Neuronal stem cell (in vitro differentiated cells): ENCODE data around the gene MFSD2A.

Experiments
- DNase-seq: peaks from one replicate; pipeline ENCODE4 v3.0.0-alpha.2; 2013; ENCODE audit warnings: low spot score
- H2AFZ ChIP-seq: one replicate; pipeline ENCODE4 v1.6.1; 2013; ENCODE audit warnings: mild to moderate bottlenecking, low read length, inconsistent platforms
- H2AK5ac ChIP-seq: 2 replicates; pipeline ENCODE4 v1.6.1; 2013; ENCODE audit warnings: low read depth, mild to moderate bottlenecking, inconsistent platforms, low read length, moderate library complexity, mixed read lengths
- H2BK120ac ChIP-seq: 2 replicates; pipeline ENCODE4 v1.6.1; 2013; ENCODE audit warnings: low read depth, mild to moderate bottlenecking, inconsistent platforms, low read length, moderate library complexity, mixed read lengths
- H2BK12ac ChIP-seq: one replicate; pipeline ENCODE4 v1.6.1; 2013; ENCODE audit warnings: low read length, inconsistent platforms
- H2BK15ac ChIP-seq: 2 replicates; pipeline ENCODE4 v1.6.1; 2013; ENCODE audit warnings: mild to moderate bottlenecking, low read length, inconsistent platforms, mixed read lengths
- H2BK5ac ChIP-seq: one replicate; pipeline ENCODE4 v1.6.1; 2013; ENCODE audit warnings: inconsistent platforms, mild to moderate bottlenecking, low read length, moderate library complexity
- H3K14ac ChIP-seq: one replicate; pipeline ENCODE4 v1.6.1; 2013; ENCODE audit warnings: low read length, inconsistent platforms
- H3K18ac ChIP-seq: 2 replicates; pipeline ENCODE4 v1.6.1; 2013; ENCODE audit warnings: low read length, inconsistent platforms
- H3K23ac ChIP-seq: 2 replicates; pipeline ENCODE4 v1.6.1; 2013; ENCODE audit warnings: low read depth, mild to moderate bottlenecking, mixed read lengths, low read length, inconsistent platforms; ENCODE audit not compliant: poor library complexity
- H3K27ac ChIP-seq: replicated peaks from 3 replicates; pipeline ENCODE4 v1.5.1; 2013; ENCODE audit warnings: low read length, inconsistent platforms
- H3K27me3 ChIP-seq, 3 experiments: 2 replicates each; pipeline ENCODE4 v1.6.1; 2013; ENCODE audit warnings: low read length in 3 of 3, mild to moderate bottlenecking in 2 of 3, inconsistent platforms in 1 of 3, low read depth in 1 of 3, mixed read lengths in 1 of 3, moderate library complexity in 1 of 3; ENCODE audit not compliant: control insufficient read depth in 3 of 3, insufficient read depth in 3 of 3
- H3K36me3 ChIP-seq, 2 donors: replicated peaks in 1 of 2; 2 replicates each; pipeline ENCODE4 v1.6.1; 2013; ENCODE audit warnings: low read length in 2 of 2; ENCODE audit not compliant: control insufficient read depth in 2 of 2, insufficient read depth in 2 of 2
- H3K4ac ChIP-seq: 2 replicates; pipeline ENCODE4 v1.6.1; 2013; ENCODE audit warnings: inconsistent platforms, mild to moderate bottlenecking, low read length, moderate library complexity
- H3K4me1 ChIP-seq, 2 donors: 1 replicate in 1 of 2; 2 replicates in 1 of 2; pipeline ENCODE4 v1.6.1; 2013; ENCODE audit warnings: low read length in 2 of 2, low read depth in 1 of 2; ENCODE audit not compliant: control insufficient read depth in 2 of 2, insufficient read depth in 1 of 2
- H3K4me2 ChIP-seq: one replicate; pipeline ENCODE4 v1.6.1; 2013; ENCODE audit warnings: mild to moderate bottlenecking, low read length, inconsistent platforms; ENCODE audit not compliant: insufficient read depth, poor library complexity, severe bottlenecking
- H3K4me3 ChIP-seq, 2 donors: 2 replicates each; pipeline ENCODE4 v1.5.1; 2013; ENCODE audit warnings: low read length in 2 of 2, mild to moderate bottlenecking in 2 of 2, inconsistent platforms in 1 of 2, moderate library complexity in 1 of 2
- H3K79me1 ChIP-seq: one replicate; pipeline ENCODE4 v1.6.1; 2013; ENCODE audit warnings: low read depth, mild to moderate bottlenecking, inconsistent platforms, low read length, moderate library complexity
- H3K9ac ChIP-seq: one replicate; pipeline ENCODE4 v1.6.1; 2013; ENCODE audit warnings: mild to moderate bottlenecking, low read depth, low read length, inconsistent platforms; ENCODE audit not compliant: poor library complexity
- H3K9me3 ChIP-seq, 2 donors: replicated peaks in 1 of 2; 2 replicates each; pipeline versions ENCODE3 to v1.6.1; 2013; ENCODE audit warnings: low read length in 2 of 2, mild to moderate bottlenecking in 2 of 2, inconsistent platforms in 1 of 2, low read depth in 1 of 2, mixed read lengths in 1 of 2, moderate library complexity in 1 of 2; ENCODE audit not compliant: control insufficient read depth in 2 of 2, insufficient read depth in 1 of 2
- H4K8ac ChIP-seq: one replicate; pipeline ENCODE4 v1.6.1; 2013; ENCODE audit warnings: low read depth, mild to moderate bottlenecking, inconsistent platforms, low read length, moderate library complexity
- H4K91ac ChIP-seq: one replicate; pipeline ENCODE4 v1.6.1; 2013; ENCODE audit warnings: low read length, low read depth, mild to moderate bottlenecking, inconsistent platforms; ENCODE audit not compliant: poor library complexity
- WGBS, 2 donors: extraction: QIAGEN DNeasy Blood & Tissue Kit; methylation state at CpG; one replicate each; pipeline ENCODE4 v1.1.7; 2013; ENCODE audit warnings: missing lambda C conversion rate in 2 of 2, mixed read lengths in 1 of 2; ENCODE audit not compliant: insufficient read length in 2 of 2, insufficient replicate concordance in 1 of 2; ENCODE audit errors: extremely low coverage in 2 of 2; 5-methylcytosine and 5-hydroxymethylcytosine counted together

MFSD2A gene

DNA sequence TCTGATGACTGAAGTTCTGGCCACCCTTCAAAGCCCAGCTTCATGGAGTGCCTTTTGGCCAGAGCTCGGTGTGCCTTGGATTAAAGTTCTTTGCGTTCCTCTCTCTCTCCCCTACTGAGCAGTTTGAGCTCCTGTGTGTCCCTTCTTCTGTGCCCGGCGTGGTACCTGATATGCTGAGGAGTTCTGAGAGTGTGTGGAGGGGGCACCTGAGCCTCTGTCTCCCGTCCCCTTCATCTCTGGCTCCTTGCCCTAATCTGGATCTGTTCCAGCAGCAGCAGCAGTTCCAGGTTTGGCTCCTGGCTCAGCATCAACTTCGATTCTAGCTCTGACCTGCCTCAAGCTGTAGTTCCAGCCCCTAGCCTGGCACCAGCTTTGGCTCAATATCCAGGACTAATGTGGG is 28.1 kb upstream of the MFSD2A start:
- DNase-seq, result no peak
- no peak overlapping the region for H3K4me3 ChIP-seq
- H4K8ac ChIP-seq, result no peak overlapping the region
- no peak overlapping the region for H3K27ac ChIP-seq
- H2AK5ac ChIP-seq, result no peak overlapping the region
- H3K9ac ChIP-seq, result peak overlapping the region; percentile 47
- no peak overlapping the region for H2BK5ac ChIP-seq
- peak overlapping the region; percentile 25 for H2AFZ ChIP-seq
- H3K27me3 ChIP-seq, result peaks cover 0 to 2% (median 0%) of the 10 kb centered on the region in 3 experiments
- peak overlapping the region; percentile 15 for H3K18ac ChIP-seq
- H3K36me3 ChIP-seq, result no peaks in the 10 kb centered on the region
- H3K4me1 ChIP-seq, result peaks cover 9 to 10% of the 10 kb centered on the region in 2 donors
- no CpG with 5 or more reads among the region's 6 CpGs for WGBS, 2 donors
- H2BK12ac ChIP-seq, result no peak overlapping the region
- no peak overlapping the region for H3K23ac ChIP-seq
- no peak overlapping the region for H3K4me2 ChIP-seq
- H4K91ac ChIP-seq, result no peak overlapping the region
- H3K79me1 ChIP-seq, result no peaks in the 10 kb centered on the region
- H2BK120ac ChIP-seq, result no peak overlapping the region
- no peak overlapping the region for H2BK15ac ChIP-seq
- H3K9me3 ChIP-seq, result no peaks in the 10 kb centered on the region
- H3K4ac ChIP-seq, result no peak overlapping the region
- H3K14ac ChIP-seq, result no peak overlapping the region

DNA sequence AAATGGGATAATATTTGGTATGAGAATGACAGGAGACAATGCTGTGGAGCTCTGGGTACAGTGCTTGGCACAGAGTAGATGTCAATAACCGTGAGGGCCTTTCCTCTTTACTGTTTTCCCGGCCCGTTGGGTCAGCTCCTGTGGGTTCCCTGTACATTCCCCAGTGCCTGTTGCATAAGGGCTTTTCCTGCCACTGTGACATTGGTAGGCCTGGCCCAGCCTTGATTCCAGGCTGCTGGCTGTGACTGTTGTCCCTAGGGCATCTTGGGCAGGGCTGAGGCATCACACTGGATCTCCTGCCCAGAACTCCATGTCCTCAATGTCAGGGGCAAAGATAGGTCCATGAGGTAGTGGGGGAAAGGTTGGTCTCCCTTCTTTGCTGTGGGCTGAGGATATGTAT is 27.4 kb upstream of the MFSD2A start:
- H4K91ac ChIP-seq, result no peak overlapping the region
- no peak for DNase-seq
- no peak overlapping the region for H3K4me2 ChIP-seq
- peaks cover 4% of the 10 kb centered on the region in 2 donors for H3K4me1 ChIP-seq
- no peak overlapping the region for H3K4ac ChIP-seq
- H2BK120ac ChIP-seq, result no peak overlapping the region
- H3K23ac ChIP-seq, result peak overlapping the region; percentile 61
- H3K79me1 ChIP-seq, result no peaks in the 10 kb centered on the region
- H3K4me3 ChIP-seq, result no peak overlapping the region
- no peak overlapping the region for H4K8ac ChIP-seq
- H3K27ac ChIP-seq, result no peak overlapping the region
- H3K27me3 ChIP-seq, result no peaks in the 10 kb centered on the region
- H3K36me3 ChIP-seq, result no peaks in the 10 kb centered on the region
- H2BK15ac ChIP-seq, result no peak overlapping the region
- H2BK12ac ChIP-seq, result no peak overlapping the region
- no CpG with 5 or more reads among the region's 3 CpGs for WGBS, 2 donors
- H3K9me3 ChIP-seq, result no peaks in the 10 kb centered on the region
- H3K18ac ChIP-seq, result peak overlapping the region; percentile 49
- H2AFZ ChIP-seq, result no peak overlapping the region
- no peak overlapping the region for H2AK5ac ChIP-seq
- H3K9ac ChIP-seq, result no peak overlapping the region
- H2BK5ac ChIP-seq, result no peak overlapping the region
- no peak overlapping the region for H3K14ac ChIP-seq

DNA sequence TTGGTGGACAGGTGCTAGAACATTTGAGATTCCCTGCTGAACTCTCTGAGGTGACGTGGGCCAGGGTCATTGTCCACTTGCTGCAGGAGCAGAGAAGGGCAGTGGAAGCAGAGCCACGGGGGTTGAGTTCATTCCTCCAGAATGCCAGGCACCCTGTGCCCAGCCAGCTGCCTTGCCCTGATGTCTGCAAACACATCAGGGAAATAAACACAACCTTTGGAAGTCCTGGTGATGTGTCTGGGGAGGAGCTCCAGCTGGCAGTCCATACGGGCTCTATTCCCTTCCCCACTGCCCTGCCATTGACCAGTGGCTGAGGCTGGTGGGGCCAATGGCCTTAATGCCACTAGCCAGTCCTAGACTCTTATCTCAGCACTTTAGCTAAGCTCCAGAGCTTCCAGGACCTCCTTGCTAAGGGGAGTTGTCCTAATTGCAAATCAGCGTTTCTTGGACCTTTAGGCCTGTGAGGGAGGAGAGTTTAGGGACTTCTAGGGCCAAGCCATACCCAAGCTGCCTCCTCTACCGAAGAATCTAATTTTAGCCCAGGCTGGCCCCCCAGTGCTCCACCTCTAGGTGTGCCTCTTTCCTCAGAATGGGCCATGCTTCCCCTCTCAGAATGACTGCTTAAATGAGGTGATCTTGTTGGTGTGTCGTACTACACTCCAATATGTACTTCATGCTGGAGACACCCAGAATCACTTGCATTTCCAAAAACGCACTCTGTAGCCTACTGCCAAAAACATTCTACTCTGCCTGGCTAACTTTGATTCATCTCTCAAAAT is 25.9 kb upstream of the MFSD2A start:
- no CpG with 5 or more reads among the region's 7 CpGs for WGBS, 2 donors
- Histone ChIP-seq H2BK15ac (no peak overlapping the region), H3K4me3 (no peak overlapping the region), H3K4me2 (no peak overlapping the region), H3K14ac (no peak overlapping the region), H3K9me3 (no peaks in the 10 kb centered on the region), H2AFZ (no peak overlapping the region), H3K27me3 (no peaks in the 10 kb centered on the region), H2AK5ac (no peak overlapping the region), H3K9ac (no peak overlapping the region), H3K18ac (no peak overlapping the region), H2BK12ac (no peak overlapping the region), H3K79me1 (no peaks in the 10 kb centered on the region), H2BK5ac (no peak overlapping the region), H3K23ac (no peak overlapping the region), H4K8ac (no peak overlapping the region), H3K36me3 (no peaks in the 10 kb centered on the region), H2BK120ac (no peak overlapping the region), H3K4me1 (peaks cover 3 to 4% of the 10 kb centered on the region in 2 donors), H4K91ac (no peak overlapping the region), H3K27ac (no peak overlapping the region), H3K4ac (no peak overlapping the region)
- no peak for DNase-seq

- Histone ChIP-seq H3K4ac (no peak overlapping the region), H3K27me3 (no peaks in the 10 kb centered on the region), H3K23ac (no peak overlapping the region), H3K18ac (no peak overlapping the region), H3K4me2 (no peak overlapping the region), H2BK12ac (no peak overlapping the region), H2BK120ac (no peak overlapping the region), H4K8ac (no peak overlapping the region), H2BK5ac (no peak overlapping the region), H3K79me1 (no peaks in the 10 kb centered on the region), H3K27ac (no peak overlapping the region), H2BK15ac (no peak overlapping the region), H3K9ac (no peak overlapping the region), H2AFZ (no peak overlapping the region), H4K91ac (no peak overlapping the region), H3K14ac (no peak overlapping the region), H3K4me3 (no peak overlapping the region), H2AK5ac (no peak overlapping the region), H3K36me3 (no peaks in the 10 kb centered on the region), H3K9me3 (peaks cover 0 to 7% of the 10 kb centered on the region in 2 donors), H3K4me1 (no peaks in the 10 kb centered on the region)
- DNase-seq, result no peak
- WGBS, 2 donors, result no CpG with 5 or more reads among the region's 12 CpGs
Measured at GRCh38 chr1:39933956-39934941, 20.7 kb upstream of the MFSD2A start.
